ENCODE measurements around the gene SH3BP5. TPM values are rescaled to one million over a fixed set of nuclear protein-coding genes. Genes with fewer than 3 reads are reported as not detected.

The SH3BP5 gene
- total and polyA plus RNA-seq, 4 donors: 50.3 to 76.6 (median 67.3) TPM

DNA sequence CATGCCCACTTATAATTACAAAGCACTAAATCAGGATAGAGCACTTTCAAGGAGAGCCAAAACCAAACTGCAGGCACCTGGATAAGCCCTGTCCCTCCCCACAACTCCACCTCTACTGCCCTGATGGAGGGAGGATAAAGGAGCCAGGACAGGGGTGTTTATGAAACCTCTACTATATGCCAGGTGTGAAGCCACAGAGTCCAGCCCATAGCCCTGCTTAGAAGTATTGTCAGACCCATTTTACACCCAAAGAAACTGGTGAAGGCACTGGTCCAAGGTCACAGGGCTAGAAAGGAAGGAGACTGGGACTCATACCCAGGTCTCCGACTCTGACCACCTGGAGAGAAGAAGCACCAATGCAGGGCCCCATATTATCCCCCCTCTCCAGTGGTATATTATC lies 48.7 kb downstream of the SH3BP5 start:
- WGBS, 2 donors: 95 to 100% methylated on average over 1 of the region's 1 CpG
- DNase-seq (no peak), ATAC-seq (ENCODE audit: insufficient read depth, low FRiP score) (no peak)
- Histone ChIP-seq H3K4me3 (no peak overlapping the region), H3K4me1 (ENCODE audit: control insufficient read depth in 5 of 5, insufficient read depth in 5 of 5, low read length in 5 of 5) (peaks cover 0 to 16% (median 0%) of the 10 kb centered on the region in 5 donors), H3K9ac (ENCODE audit: insufficient read depth in 1 of 2, low read length in 2 of 2) (no peak overlapping the region), H3K36me3 (ENCODE audit: control insufficient read depth in 4 of 4, insufficient read depth in 4 of 4, low read length in 4 of 4) (peaks cover 0 to 2% (median 0%) of the 10 kb centered on the region in 4 donors), H3K9me3 (ENCODE audit: control insufficient read depth in 4 of 4, insufficient read depth in 3 of 4, low read length in 3 of 4) (no peaks in the 10 kb centered on the region), H3K27me3 (ENCODE audit: control insufficient read depth in 3 of 3, insufficient read depth in 3 of 3, low read length in 2 of 3) (no peaks in the 10 kb centered on the region), H3K27ac (ENCODE audit: low read depth in 1 of 2, low read length in 1 of 2) (no peak overlapping the region)
- TF ChIP-seq, protein P1, sequence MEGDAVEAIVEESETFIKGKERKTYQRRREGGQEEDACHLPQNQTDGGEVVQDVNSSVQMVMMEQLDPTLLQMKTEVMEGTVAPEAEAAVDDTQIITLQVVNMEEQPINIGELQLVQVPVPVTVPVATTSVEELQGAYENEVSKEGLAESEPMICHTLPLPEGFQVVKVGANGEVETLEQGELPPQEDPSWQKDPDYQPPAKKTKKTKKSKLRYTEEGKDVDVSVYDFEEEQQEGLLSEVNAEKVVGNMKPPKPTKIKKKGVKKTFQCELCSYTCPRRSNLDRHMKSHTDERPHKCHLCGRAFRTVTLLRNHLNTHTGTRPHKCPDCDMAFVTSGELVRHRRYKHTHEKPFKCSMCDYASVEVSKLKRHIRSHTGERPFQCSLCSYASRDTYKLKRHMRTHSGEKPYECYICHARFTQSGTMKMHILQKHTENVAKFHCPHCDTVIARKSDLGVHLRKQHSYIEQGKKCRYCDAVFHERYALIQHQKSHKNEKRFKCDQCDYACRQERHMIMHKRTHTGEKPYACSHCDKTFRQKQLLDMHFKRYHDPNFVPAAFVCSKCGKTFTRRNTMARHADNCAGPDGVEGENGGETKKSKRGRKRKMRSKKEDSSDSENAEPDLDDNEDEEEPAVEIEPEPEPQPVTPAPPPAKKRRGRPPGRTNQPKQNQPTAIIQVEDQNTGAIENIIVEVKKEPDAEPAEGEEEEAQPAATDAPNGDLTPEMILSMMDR (IDR thresholded peaks at IDR 0.05; ENCODE audit: control extremely low read depth, extremely low read depth): no peak

DNA sequence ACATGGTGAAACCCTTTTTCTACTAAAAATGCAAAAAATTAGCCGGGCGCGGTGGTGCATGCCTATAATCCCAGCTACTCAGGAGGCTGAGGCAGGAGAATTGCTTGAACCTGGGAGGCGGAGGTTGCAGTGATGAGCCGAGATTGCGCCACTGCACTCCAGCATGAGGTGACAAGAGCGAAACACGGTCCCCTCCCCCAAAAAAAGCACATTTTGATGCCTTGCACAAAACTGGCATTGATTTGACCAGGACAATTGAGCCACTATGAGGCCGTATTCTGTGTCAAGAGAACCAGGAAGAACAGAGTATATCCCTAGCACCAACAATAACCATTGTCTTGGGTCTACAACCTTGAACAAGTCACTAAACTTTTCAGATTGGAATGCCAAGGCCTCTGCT lies 50.6 kb downstream of the SH3BP5 start:
- Histone ChIP-seq H3K9ac (ENCODE audit: insufficient read depth in 1 of 2, low read length in 2 of 2) (no peak overlapping the region), H3K4me3 (no peak overlapping the region), H3K36me3 (ENCODE audit: control insufficient read depth in 4 of 4, insufficient read depth in 4 of 4, low read length in 4 of 4) (peaks cover 0 to 2% (median 0%) of the 10 kb centered on the region in 4 donors), H3K27me3 (ENCODE audit: control insufficient read depth in 3 of 3, insufficient read depth in 3 of 3, low read length in 2 of 3) (no peaks in the 10 kb centered on the region), H3K27ac (ENCODE audit: low read depth in 1 of 2, low read length in 1 of 2) (no peak overlapping the region), H3K4me1 (ENCODE audit: control insufficient read depth in 5 of 5, insufficient read depth in 5 of 5, low read length in 5 of 5) (peaks cover 0 to 13% (median 0%) of the 10 kb centered on the region in 5 donors), H3K9me3 (ENCODE audit: control insufficient read depth in 4 of 4, insufficient read depth in 3 of 4, low read length in 3 of 4) (no peaks in the 10 kb centered on the region)
- DNase-seq: no peak
- 93 to 94% methylated on average over 9 of the region's 9 CpGs for WGBS, 2 donors
- no peak for ATAC-seq (ENCODE audit: insufficient read depth, low FRiP score)
- TF ChIP-seq, protein P1 (IDR thresholded peaks at IDR 0.05; ENCODE audit: control extremely low read depth, extremely low read depth): no peak

DNA sequence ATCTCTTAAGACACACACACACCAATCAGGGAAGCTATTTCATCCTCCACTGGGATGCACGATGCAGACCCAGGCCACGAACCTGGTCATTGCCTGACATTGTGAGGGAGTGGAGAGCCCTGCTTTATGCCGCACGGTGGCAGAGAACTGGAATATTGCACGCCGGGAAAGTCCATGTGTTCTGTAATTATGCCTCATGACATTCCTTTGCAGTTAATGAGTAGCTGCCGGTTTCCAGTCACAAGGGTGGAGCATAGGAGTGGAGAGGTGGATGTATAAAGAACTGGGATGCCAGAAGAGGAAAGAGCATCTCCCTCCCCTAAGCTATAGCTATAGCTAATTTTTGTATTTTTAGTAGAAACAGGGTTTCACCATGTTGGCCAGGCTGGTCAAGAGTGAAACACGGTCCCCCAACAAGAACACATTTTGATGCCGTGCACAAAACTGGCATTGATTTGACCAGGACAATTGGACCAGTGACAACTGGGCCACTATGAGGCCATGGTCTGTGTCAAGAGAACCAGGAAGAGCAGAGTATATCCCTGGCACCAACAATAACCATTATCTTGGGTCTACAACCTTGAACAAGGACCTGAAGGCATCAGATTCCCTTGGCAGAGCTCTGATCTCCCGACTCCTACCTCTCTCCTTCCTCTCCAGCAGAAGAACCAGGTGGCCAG lies 51.4 kb downstream of the SH3BP5 start:
- peaks cover 0 to under 1% (median 0%) of the 10 kb centered on the region in 4 donors for H3K9me3 ChIP-seq (ENCODE audit: control insufficient read depth in 4 of 4, insufficient read depth in 3 of 4, low read length in 3 of 4)
- WGBS, 2 donors: 81 to 87% methylated on average over 10 of the region's 10 CpGs
- H3K27me3 ChIP-seq (ENCODE audit: control insufficient read depth in 3 of 3, insufficient read depth in 3 of 3, low read length in 2 of 3): no peaks in the 10 kb centered on the region
- DNase-seq (no peak), ATAC-seq (ENCODE audit: insufficient read depth, low FRiP score) (no peak)
- TF ChIP-seq, protein P1 (IDR thresholded peaks at IDR 0.05; ENCODE audit: control extremely low read depth, extremely low read depth): no peak
- H3K27ac ChIP-seq (ENCODE audit: low read depth in 1 of 2, low read length in 1 of 2): no peak overlapping the region
- no peak overlapping the region for H3K4me3 ChIP-seq
- H3K36me3 ChIP-seq (ENCODE audit: control insufficient read depth in 4 of 4, insufficient read depth in 4 of 4, low read length in 4 of 4): peaks cover 0 to under 1% (median 0%) of the 10 kb centered on the region in 4 donors
- H3K4me1 ChIP-seq (ENCODE audit: control insufficient read depth in 5 of 5, insufficient read depth in 5 of 5, low read length in 5 of 5): peaks cover 0 to 10% (median 0%) of the 10 kb centered on the region in 5 donors
- no peak overlapping the region for H3K9ac ChIP-seq (ENCODE audit: insufficient read depth in 1 of 2, low read length in 2 of 2)
